Vagina (tissue), 2 donors: ENCODE measurements around the gene NELL1.

Experiments used
- CTCF ChIP-seq, 3 experiments: fragments of 450-650 bp in 2 of 3; fragments of 200-600 bp in 1 of 3; sonication (generic) in 1 of 3; IDR thresholded peaks; one replicate each; pipeline ENCODE4 v1.5.1; 2017 to 2019; ENCODE audit warnings: antibody characterized with exemption in 3 of 3, mild to moderate bottlenecking in 2 of 3, moderate library complexity in 2 of 3
- POLR2A ChIP-seq, 2 donors: fragments of 450-650 bp; IDR thresholded peaks; one replicate each; pipeline ENCODE4 v1.6.1; 2017; ENCODE audit warnings: antibody characterized with exemption in 2 of 2, mild to moderate bottlenecking in 2 of 2, moderate library complexity in 2 of 2

GRCh38 chr11:20719821-20720220 lies 50.4 kb downstream of the NELL1 start:
- TF ChIP-seq CTCF (IDR thresholded peaks at IDR 0.05) (no peak), POLR2A (IDR thresholded peaks at IDR 0.05) (no peak)
